Adrenal gland (tissue), 12 donors: ENCODE results near the gene CFAP299. TPM values are rescaled to one million over a fixed set of nuclear protein-coding genes. Genes with fewer than 3 reads are reported as not detected.
"Not testable (repeated sequence)": the region's sequence is repeated elsewhere in the genome, so short reads cannot be mapped to it uniquely, and the experiment has no call there.

Source experiments
- DNase-seq, 7 donors: peaks; one replicate each; pipeline ENCODE4 v3.0.0-alpha.2; 2019 to 2020
- H3K27ac ChIP-seq, 5 donors: fragments of 200-600 bp; sonication (generic) in 4 of 5; 1 replicate in 3 of 5; 2 replicates in 2 of 5; pipeline versions ENCODE4 v1.5.1 to v1.8.0; 2016 to 2020; ENCODE audit warnings: mild to moderate bottlenecking in 1 of 5
- H3K27me3 ChIP-seq: fragments of 200-600 bp; 2 replicates; pipeline ENCODE4 v1.8.0; 2021
- H3K36me3 ChIP-seq, 2 donors: fragments of 200-600 bp; replicated peaks in 1 of 2; 1 replicate in 1 of 2; 2 replicates in 1 of 2; pipeline versions ENCODE4 v1.5.1 to v1.8.0; 2018 to 2022
- H3K4me1 ChIP-seq, 2 donors: fragments of 200-600 bp; replicated peaks in 1 of 2; 1 replicate in 1 of 2; 2 replicates in 1 of 2; pipeline versions ENCODE4 v1.5.1 to v1.8.0; 2018 to 2021
- H3K4me3 ChIP-seq, 4 donors: fragments of 200-600 bp; sonication (generic) in 3 of 4; one replicate each; pipeline ENCODE4 v1.5.1; 2016 to 2018
- H3K9me3 ChIP-seq, 3 donors: fragments of 200-600 bp; sonication (generic) in 1 of 3; replicated peaks in 1 of 3; 1 replicate in 2 of 3; 2 replicates in 1 of 3; pipeline versions ENCODE4 v1.5.1 to v1.8.0; 2016 to 2021
- POLR2A ChIP-seq, 2 donors: fragments of 450-650 bp; IDR thresholded peaks; one replicate each; pipeline ENCODE4 v1.6.1; 2017; ENCODE audit warnings: antibody characterized with exemption in 2 of 2, mild to moderate bottlenecking in 2 of 2, moderate library complexity in 1 of 2
- WGBS, 4 donors: extraction: QIAGEN DNeasy Blood & Tissue Kit in 2 of 4; methylation state at CpG; one replicate each; pipeline versions ENCODE4 v1.1.5 to v1.1.7; 2013 to 2017; 5-methylcytosine and 5-hydroxymethylcytosine counted together
- intact Hi-C, 2 donors: fragments of 100-400 bp; cut with DNase I; formaldehyde crosslinking; loops; one replicate each; pipeline versions ENCODE4 v1.14.1 to v1.15.0; 2022 to 2023
- polyA plus RNA-seq, 3 donors: library from polyadenylated mRNA; stranded (reverse); fragments of 200-250 nt in 2 of 3; fragments of 350-450 nt in 1 of 3; fragmentation: Illumina TruSeq in 1 of 3; extraction: RNeasy Lipid Tissue Mini Kit (QIAGEN cat#74804) in 1 of 3; gene quantifications; one replicate each; pipeline ENCODE4 v1.2.3, GENCODE V29; 2013 to 2014
- total RNA-seq, 9 donors: library from RNA; depleted of rRNA in 4 of 9; stranded (reverse); fragments of >200 nt in 4 of 9; fragments of 120-200 nt in 1 of 9; fragmentation: NEBNext Ultra II Directional in 1 of 9; extraction: Animal tissue kit (Norgen Biotek cat#: 25700) in 1 of 9; gene quantifications; one replicate each; pipeline versions ENCODE4 v1.1.0 to v1.2.4, GENCODE V29; 2013 to 2023
- TF ChIP-seq, protein P1 (sequence below), 6 experiments: fragments of 450-650 bp in 4 of 6; fragments of 200-600 bp in 2 of 6; sonication (generic) in 1 of 6; IDR thresholded peaks; 1 replicate in 5 of 6; 2 replicates in 1 of 6; pipeline versions ENCODE4 v1.5.1 to v1.8.0; 2016 to 2021; ENCODE audit warnings: antibody characterized with exemption in 6 of 6, mild to moderate bottlenecking in 2 of 6, moderate library complexity in 1 of 6
- donor health status: healthy with polysubstance abuse.
- donor health status: Bipolar disorder and iron deficiency.
- donor health status: DM: yes; HTN: yes; CAD: no.
- donor health status: DM: no; HTN: no; CAD: no.
- donor health status: DM: no; HTN: no; CAD: no.
- donor health status: DM: yes; HTN: yes; CAD: no.

CFAP299 gene
- total and polyA plus RNA-seq, 12 donors, result not detected

DNA sequence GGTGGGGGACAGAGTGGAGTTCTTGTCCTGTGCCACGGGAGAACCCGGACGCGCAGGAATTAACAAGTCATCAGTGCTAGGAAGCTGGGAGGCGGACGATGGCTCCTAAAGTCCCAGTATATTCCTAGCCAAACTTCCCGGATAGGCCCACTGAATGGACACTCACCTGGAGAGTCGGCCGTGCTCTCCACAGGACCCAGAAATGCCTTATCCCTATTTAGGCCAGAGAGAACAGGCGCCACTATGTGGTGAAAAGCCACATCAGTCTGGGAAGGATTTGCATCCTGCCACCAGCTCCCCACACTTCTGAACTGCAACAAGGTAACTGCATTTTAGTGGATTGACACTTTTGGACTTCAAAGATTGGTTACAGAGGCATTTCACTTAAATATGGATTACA lies 1.1 kb downstream of the CFAP299 start:
- no peak overlapping the region for H3K4me3 ChIP-seq
- H3K4me1 ChIP-seq, result peaks cover 0 to 9% of the 10 kb centered on the region in 2 donors
- no peaks in the 10 kb centered on the region for H3K9me3 ChIP-seq
- no peak for DNase-seq
- peaks cover 5% of the 10 kb centered on the region for H3K27me3 ChIP-seq
- 5 to 22% (median 18%) methylated on average over 4 to 10 of the region's 10 CpGs for WGBS, 4 donors
- TF ChIP-seq POLR2A (IDR thresholded peaks at IDR 0.05), result no peak
- TF ChIP-seq, protein P1, sequence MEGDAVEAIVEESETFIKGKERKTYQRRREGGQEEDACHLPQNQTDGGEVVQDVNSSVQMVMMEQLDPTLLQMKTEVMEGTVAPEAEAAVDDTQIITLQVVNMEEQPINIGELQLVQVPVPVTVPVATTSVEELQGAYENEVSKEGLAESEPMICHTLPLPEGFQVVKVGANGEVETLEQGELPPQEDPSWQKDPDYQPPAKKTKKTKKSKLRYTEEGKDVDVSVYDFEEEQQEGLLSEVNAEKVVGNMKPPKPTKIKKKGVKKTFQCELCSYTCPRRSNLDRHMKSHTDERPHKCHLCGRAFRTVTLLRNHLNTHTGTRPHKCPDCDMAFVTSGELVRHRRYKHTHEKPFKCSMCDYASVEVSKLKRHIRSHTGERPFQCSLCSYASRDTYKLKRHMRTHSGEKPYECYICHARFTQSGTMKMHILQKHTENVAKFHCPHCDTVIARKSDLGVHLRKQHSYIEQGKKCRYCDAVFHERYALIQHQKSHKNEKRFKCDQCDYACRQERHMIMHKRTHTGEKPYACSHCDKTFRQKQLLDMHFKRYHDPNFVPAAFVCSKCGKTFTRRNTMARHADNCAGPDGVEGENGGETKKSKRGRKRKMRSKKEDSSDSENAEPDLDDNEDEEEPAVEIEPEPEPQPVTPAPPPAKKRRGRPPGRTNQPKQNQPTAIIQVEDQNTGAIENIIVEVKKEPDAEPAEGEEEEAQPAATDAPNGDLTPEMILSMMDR (IDR thresholded peaks at IDR 0.05), result no peak
- no peak overlapping the region for H3K27ac ChIP-seq
- intact Hi-C loops, result no loop called here
- no peaks in the 10 kb centered on the region for H3K36me3 ChIP-seq

DNA sequence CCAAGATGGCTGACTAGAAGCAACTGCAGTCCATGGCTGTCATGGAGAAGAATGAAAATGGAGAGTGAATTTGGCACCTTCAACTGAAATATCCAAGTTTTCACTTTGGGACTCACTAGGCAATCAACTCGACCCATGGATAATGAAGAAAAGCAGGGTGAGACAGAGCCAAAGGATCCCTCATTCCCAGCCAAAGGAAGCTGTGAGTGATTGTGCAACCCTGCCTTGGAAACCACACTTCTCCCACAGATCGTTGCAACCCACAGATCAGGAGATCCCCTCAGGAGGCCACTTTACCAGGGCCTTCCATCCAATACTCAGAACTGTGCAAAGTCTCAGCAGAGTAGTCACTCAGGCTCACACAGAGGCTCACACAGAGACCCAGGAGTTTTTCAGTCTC lies 4.5 kb downstream of the CFAP299 start:
- peaks cover 5% of the 10 kb centered on the region for H3K27me3 ChIP-seq
- no peaks in the 10 kb centered on the region for H3K9me3 ChIP-seq
- no peak for DNase-seq
- H3K27ac ChIP-seq, result no peak overlapping the region
- no peak for TF ChIP-seq POLR2A (IDR thresholded peaks at IDR 0.05)
- TF ChIP-seq, protein P1 (IDR thresholded peaks at IDR 0.05), result no peak
- no peaks in the 10 kb centered on the region for H3K36me3 ChIP-seq
- 51 to 75% (median 61%) methylated on average over 2 of the region's 2 CpGs for WGBS, 4 donors
- no peak overlapping the region for H3K4me3 ChIP-seq
- intact Hi-C loops, result no loop called here
- peaks cover 0 to 9% of the 10 kb centered on the region in 2 donors for H3K4me1 ChIP-seq

DNA sequence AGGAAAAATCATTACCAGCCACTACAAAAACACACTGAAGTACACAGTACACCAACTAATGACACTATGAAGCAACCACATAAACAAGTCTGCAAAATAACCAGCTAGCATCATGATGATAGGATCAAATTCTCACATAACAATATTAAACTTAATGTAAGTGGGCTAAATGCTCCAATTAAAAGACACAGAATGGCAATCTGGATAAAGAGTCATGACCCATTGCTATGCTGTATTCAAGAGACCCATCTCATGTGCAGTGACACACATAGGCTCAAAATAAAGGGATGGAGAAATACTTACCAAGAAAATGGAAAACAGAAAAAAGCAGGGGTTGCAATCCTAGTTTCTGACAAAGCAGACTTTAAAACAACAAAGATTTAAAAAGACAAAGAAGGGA lies 7.2 kb downstream of the CFAP299 start:
- H3K36me3 ChIP-seq, H3K9me3 ChIP-seq, H3K27ac ChIP-seq, DNase-seq, H3K4me1 ChIP-seq, H3K4me3 ChIP-seq, intact Hi-C loops, H3K27me3 ChIP-seq: not testable (repeated sequence)

DNA sequence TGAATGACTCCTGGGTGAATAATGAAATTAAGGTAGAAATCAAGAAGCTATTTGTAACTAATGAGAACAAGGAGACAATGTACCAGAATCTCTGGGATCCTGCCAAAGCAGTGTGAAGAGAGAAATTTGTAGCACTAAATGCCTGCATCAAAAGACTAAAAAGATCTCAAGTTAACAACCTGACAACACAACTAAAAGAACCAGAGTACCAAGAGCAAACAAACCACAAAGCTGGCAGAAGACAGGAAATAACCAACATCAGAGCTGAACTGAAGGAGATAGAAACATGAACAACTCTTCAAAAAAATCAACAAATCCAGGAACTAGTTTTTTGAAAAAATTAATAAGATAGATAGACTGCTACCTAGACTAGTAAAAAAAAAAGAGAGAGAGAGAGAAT lies 8.4 kb downstream of the CFAP299 start:
- H3K4me1 ChIP-seq, result no peaks in the 10 kb centered on the region
- DNase-seq, result no peak
- no peaks in the 10 kb centered on the region for H3K9me3 ChIP-seq
- no peaks in the 10 kb centered on the region for H3K36me3 ChIP-seq
- no peak for TF ChIP-seq POLR2A (IDR thresholded peaks at IDR 0.05)
- TF ChIP-seq, protein P1 (IDR thresholded peaks at IDR 0.05), result no peak
- no peaks in the 10 kb centered on the region for H3K27me3 ChIP-seq
- no peak overlapping the region for H3K27ac ChIP-seq
- H3K4me3 ChIP-seq, result no peak overlapping the region
- intact Hi-C loops, result no loop called here

DNA sequence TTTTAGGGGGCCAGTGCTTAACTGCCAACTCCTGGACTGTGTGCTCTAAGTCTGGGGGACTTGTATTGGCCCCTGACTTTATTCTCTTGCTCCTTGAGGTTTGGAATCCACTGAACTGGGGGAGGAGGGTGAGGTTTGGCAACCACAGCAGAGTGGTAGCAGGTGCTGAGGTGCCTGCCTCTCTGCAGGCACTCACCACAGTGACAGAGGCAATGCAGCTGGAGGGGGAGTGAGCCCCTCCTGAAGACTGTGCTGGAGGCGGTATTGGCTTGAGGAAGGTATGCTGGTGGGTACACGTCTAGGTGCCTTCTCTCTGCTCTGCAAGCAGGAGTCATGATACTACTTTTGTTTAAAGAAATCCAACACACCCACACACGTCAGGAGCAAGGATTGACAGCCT lies 24.6 kb downstream of the CFAP299 start:
- intact Hi-C loops, result no loop called here
- no peak for DNase-seq
- Histone ChIP-seq H3K27ac (no peak overlapping the region), H3K4me1 (no peaks in the 10 kb centered on the region), H3K36me3 (no peaks in the 10 kb centered on the region), H3K4me3 (no peak overlapping the region), H3K9me3 (no peaks in the 10 kb centered on the region), H3K27me3 (no peaks in the 10 kb centered on the region)
- WGBS, 4 donors, result 29 to 47% (median 39%) methylated on average over 2 to 3 of the region's 3 CpGs
- TF ChIP-seq, protein P1 (IDR thresholded peaks at IDR 0.05), result no peak
- no peak for TF ChIP-seq POLR2A (IDR thresholded peaks at IDR 0.05)
